Breast epithelium (tissue), 4 donors: ENCODE measurements around the gene SMARCD1. TPM values are rescaled to one million over a fixed set of nuclear protein-coding genes. Genes with fewer than 3 reads are reported as not detected.
A peak's percentile ranks its signal among the peaks of the same experiment; 100 is the strongest.

Source experiments
- DNase-seq, 2 donors: peaks; one replicate each; pipeline ENCODE4 v3.0.0-alpha.2; 2019; ENCODE audit warnings: low spot score in 2 of 2
- H3K27ac ChIP-seq, 2 donors: fragments of 200-600 bp; sonication (generic) in 1 of 2; one replicate each; pipeline ENCODE4 v1.5.1; 2016 to 2019; ENCODE audit warnings: mild to moderate bottlenecking in 1 of 2
- H3K27me3 ChIP-seq, 2 donors: fragments of 200-600 bp; sonication (generic) in 1 of 2; one replicate each; pipeline versions ENCODE4 v1.5.1 to v1.6.0; 2017 to 2019; ENCODE audit warnings: control low read depth in 1 of 2, mild to moderate bottlenecking in 1 of 2
- H3K36me3 ChIP-seq: fragments of 200-600 bp; one replicate; pipeline ENCODE4 v1.5.1; 2019
- H3K4me1 ChIP-seq, 2 donors: fragments of 200-600 bp; sonication (generic); one replicate each; pipeline ENCODE4 v1.5.1; 2016 to 2019; ENCODE audit warnings: control low read depth in 1 of 2
- H3K4me3 ChIP-seq, 3 donors: fragments of 200-600 bp; sonication (generic); 1 replicate in 2 of 3; 2 replicates in 1 of 3; pipeline ENCODE4 v1.5.1; 2016 to 2019; ENCODE audit warnings: mild to moderate bottlenecking in 3 of 3, moderate library complexity in 2 of 3
- H3K9me3 ChIP-seq, 2 donors: fragments of 200-600 bp; sonication (generic) in 1 of 2; one replicate each; pipeline ENCODE4 v1.5.1; 2016 to 2019; ENCODE audit warnings: control low read depth in 1 of 2
- CTCF ChIP-seq, 3 donors: fragments of 450-650 bp; IDR thresholded peaks; one replicate each; pipeline ENCODE4 v1.5.1; 2016 to 2017; ENCODE audit warnings: antibody characterized with exemption in 3 of 3, mild to moderate bottlenecking in 3 of 3, moderate library complexity in 3 of 3
- POLR2A ChIP-seq: fragments of 450-650 bp; IDR thresholded peaks from one replicate; pipeline ENCODE4 v1.6.1; 2016; ENCODE audit warnings: antibody characterized with exemption, mild to moderate bottlenecking, moderate library complexity
- POLR2AphosphoS5 ChIP-seq, 3 donors: sonication (generic); formaldehyde crosslinking; IDR thresholded peaks; one replicate each; pipeline ENCODE4 v1.6.1; 2017; ENCODE audit warnings: antibody characterized with exemption in 3 of 3
- intact Hi-C: fragments of 100-400 bp; cut with DNase I; formaldehyde crosslinking; loops from one replicate; pipeline ENCODE4 v1.15.1; 2023; ENCODE audit warnings: low total_unique reads
- total RNA-seq, 3 donors: library from RNA; depleted of rRNA; stranded (reverse); fragments of >200 nt; gene quantifications; one replicate each; pipeline ENCODE4 v1.1.0, GENCODE V29; 2016

The SMARCD1 gene
- total RNA-seq, 3 donors from 2014 or later: 50.6 to 56.7 (median 51.5) TPM

- intact Hi-C loops: no loop called here
- H3K27ac ChIP-seq: no peak overlapping the region
- H3K27me3 ChIP-seq: no peaks in the 10 kb centered on the region
- no peaks in the 10 kb centered on the region for H3K36me3 ChIP-seq
- TF ChIP-seq POLR2A: no peak
- TF ChIP-seq POLR2AphosphoS5 (IDR thresholded peaks at IDR 0.05): peak in 1 of 3 donors; percentile 52
- TF ChIP-seq CTCF (IDR thresholded peaks at IDR 0.05): peak; percentile 67 to 96 (median 95)
- no peaks in the 10 kb centered on the region for H3K4me1 ChIP-seq
- H3K4me3 ChIP-seq: no peak overlapping the region
- H3K9me3 ChIP-seq: no peaks in the 10 kb centered on the region
- peak; percentile 67 to 84 for DNase-seq
Measured at GRCh38 chr12:50074936-50075807, 10.0 kb upstream of the SMARCD1 start.

GRCh38 chr12:50075808-50076170, 9.4 kb upstream of the SMARCD1 start:
- no peak for TF ChIP-seq CTCF (IDR thresholded peaks at IDR 0.05)
- TF ChIP-seq POLR2A: no peak
- no peak for TF ChIP-seq POLR2AphosphoS5 (IDR thresholded peaks at IDR 0.05)
- Histone ChIP-seq H3K27ac (no peak overlapping the region), H3K4me3 (no peak overlapping the region), H3K4me1 (no peaks in the 10 kb centered on the region), H3K9me3 (no peaks in the 10 kb centered on the region), H3K36me3 (no peaks in the 10 kb centered on the region), H3K27me3 (no peaks in the 10 kb centered on the region)
- DNase-seq: no peak
- intact Hi-C loops: no loop called here

GRCh38 chr12:50077099-50077498, 8.0 kb upstream of the SMARCD1 start:
- H3K27ac ChIP-seq: no peak overlapping the region
- H3K27me3 ChIP-seq: no peaks in the 10 kb centered on the region
- no peak overlapping the region for H3K4me3 ChIP-seq
- TF ChIP-seq CTCF (IDR thresholded peaks at IDR 0.05) (no peak), POLR2A (no peak)
- no peak for DNase-seq
- no peaks in the 10 kb centered on the region for H3K9me3 ChIP-seq
- no peaks in the 10 kb centered on the region for H3K4me1 ChIP-seq
- H3K36me3 ChIP-seq: no peaks in the 10 kb centered on the region
- intact Hi-C loops: no loop called here

- no peaks in the 10 kb centered on the region for H3K9me3 ChIP-seq
- no peak for TF ChIP-seq POLR2A
- no peak for TF ChIP-seq POLR2AphosphoS5 (IDR thresholded peaks at IDR 0.05)
- TF ChIP-seq CTCF (IDR thresholded peaks at IDR 0.05): no peak
- no peaks in the 10 kb centered on the region for H3K36me3 ChIP-seq
- H3K27ac ChIP-seq: no peak overlapping the region
- no peak for DNase-seq
- no peaks in the 10 kb centered on the region for H3K4me1 ChIP-seq
- no peaks in the 10 kb centered on the region for H3K27me3 ChIP-seq
- intact Hi-C loops: no loop called here
- H3K4me3 ChIP-seq: no peak overlapping the region
Measured at GRCh38 chr12:50078281-50078680, 6.9 kb upstream of the SMARCD1 start.

GRCh38 chr12:50079771-50080170, 5.4 kb upstream of the SMARCD1 start:
- TF ChIP-seq CTCF (IDR thresholded peaks at IDR 0.05) (no peak), POLR2A (no peak), POLR2AphosphoS5 (IDR thresholded peaks at IDR 0.05) (no peak)
- H3K4me1 ChIP-seq: no peaks in the 10 kb centered on the region
- no peaks in the 10 kb centered on the region for H3K36me3 ChIP-seq
- H3K4me3 ChIP-seq: no peak overlapping the region
- H3K27ac ChIP-seq: no peak overlapping the region
- intact Hi-C loops: loop anchor here (10.0 kb wide), 1 partner anchor 95 kb away; no protein-coding TSS in a partner anchor
- no peaks in the 10 kb centered on the region for H3K27me3 ChIP-seq
- DNase-seq: no peak
- H3K9me3 ChIP-seq: no peaks in the 10 kb centered on the region
